NCI-H128 (cell line): ENCODE results near the gene SLC6A3.

Experiments
- DNase-seq: peaks from one replicate; lab custom pipeline; 2025; ENCODE audit not compliant: unreplicated experiment; lab: John Stamatoyannopoulos, UW

SLC6A3 gene

DNA sequence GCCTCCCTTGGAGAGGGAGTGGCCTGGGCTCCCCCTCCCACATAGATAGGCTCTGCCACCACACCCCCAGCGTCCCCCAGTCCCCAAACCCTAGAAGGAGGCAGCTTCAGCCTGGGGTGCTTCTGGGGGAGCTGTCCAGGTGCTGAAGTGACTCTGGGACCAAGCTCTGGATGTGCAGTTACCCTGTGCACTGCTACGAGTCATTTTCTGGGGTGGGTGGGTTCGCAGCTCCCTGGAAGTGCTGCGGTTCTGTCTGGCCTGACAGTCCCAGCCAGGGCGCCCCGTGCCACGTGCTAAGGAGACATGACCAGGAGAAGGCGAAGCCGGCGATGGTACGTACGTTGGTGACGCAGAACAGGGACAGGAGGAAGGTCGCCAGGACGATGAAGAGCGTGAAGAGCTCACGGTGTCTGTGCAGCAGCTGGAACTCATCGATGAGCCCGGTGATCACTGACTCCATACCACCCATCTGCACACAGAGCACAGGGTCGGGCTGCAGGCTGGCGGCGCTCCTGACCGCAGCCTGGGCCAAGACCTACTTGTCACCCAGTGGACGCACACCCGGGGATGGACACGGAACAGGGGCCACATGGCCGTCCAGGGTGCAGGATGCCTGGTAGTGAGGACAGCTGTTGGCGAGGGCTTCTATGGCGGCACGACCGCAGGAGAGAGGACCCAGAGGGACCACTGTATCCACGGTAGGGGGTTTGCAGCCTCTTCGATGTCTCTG lies 35.7 kb downstream of the SLC6A3 start:
- no peak for DNase-seq

DNA sequence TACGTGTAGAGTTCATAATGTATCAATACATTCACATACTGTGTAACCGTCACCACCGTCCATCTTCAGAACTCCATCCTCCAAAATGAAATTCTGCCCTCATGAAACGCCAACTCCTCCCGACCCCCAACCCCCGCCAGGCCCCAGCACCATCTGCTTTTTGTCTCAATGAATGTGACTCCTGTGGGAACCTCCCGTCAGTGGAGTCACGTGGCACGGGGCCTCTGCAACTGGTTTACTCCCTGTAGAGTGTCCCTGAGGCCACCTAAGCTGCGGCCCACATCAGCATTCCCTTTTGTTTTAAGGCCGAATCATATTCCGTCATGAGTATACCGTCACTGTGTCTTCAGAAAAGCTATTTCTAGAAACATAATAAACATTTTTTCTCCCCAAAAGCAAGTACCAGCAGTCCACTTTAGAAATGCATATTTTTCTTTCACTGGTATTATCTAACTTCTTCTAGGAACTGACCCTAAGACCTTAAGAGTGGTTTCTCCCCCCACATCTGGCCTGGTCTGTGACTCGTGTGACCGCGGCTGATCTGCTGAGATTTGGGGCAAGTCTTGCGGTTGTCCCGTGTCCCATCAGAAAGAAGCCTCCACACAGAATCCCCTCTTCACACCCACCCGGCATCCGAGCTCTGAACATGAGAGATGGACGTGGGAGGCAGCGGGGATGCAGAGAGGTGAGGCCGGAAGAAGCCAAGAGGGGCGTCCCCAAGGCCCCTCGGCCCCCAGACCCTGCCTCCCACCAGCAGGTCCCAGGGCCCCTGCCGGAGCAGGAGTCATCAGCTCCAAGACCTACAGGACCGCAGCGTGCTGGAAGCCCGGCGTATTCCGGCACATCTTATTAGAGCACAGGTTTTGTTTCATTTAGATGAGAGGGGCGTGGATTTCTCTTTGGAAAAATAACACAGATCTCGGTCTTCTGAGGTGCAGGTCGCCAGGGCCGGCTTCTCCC lies 38.3 kb downstream of the SLC6A3 start:
- DNase-seq, result no peak

DNA sequence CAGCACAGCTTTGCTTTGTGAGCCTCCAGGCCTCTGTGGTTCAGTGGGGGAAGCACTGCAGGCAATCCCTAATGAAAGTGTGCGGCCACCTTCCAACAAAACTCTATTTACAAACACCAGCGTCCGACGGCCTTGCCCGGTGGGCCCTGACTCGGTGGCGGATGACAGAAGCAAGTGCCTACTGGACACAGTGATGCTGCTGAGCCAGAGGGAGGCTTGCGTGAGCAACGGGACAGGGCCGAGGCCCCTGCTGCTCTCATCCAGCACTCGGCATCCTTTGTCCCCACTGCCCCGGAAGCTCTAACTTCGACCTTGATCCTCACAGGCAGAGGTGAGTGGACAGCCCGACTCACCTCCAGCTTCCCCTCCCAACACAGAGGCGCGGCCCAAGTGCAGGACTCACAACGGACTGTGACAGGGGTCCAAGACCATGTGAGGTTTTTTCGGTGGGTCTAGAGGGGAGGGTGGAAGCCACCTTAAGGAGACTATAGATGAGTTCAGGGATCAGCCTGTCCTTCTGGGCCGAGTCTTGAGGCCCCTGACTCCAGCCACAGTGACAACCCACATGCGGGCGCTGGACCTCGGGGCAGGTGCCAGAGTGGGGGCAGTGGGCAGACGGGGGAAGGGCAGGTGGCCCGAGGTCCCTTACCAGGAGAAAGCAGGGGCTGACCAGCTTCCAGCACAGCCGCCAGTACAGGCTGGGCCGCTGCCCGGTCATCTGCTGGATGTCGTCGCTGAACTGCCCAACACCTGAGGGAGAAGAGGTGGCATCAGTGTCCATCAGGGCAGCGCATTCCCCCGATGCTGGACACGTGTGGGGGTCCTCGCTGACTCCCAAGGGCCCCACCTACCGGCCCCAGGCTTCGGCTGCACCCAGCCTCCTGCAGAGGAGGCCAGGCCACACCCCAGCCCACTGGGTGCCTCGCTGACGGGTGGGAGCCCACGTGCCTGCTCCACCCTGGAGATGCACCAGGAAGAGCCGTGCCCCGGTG lies 39.4 kb downstream of the SLC6A3 start:
- no peak for DNase-seq

DNA sequence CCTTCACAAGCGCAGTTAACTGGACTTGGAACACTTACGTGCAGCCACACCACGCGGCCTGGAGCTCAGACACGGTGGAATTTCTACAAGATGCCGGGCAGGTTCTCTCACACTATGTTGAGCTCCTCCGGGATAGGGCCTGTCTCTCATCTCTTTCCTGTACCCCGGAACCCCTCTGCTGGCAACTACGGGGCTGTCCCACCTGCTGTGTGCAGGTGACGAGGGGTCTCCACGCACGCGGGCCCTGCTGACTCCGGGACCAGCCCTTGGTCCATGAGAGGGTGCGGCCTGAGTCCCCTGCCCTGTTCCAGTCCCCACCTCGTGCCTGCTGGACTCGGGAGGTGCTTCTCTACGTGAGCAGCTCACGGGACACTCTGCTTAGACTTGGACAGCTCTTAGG lies 40.1 kb downstream of the SLC6A3 start:
- no peak for DNase-seq

DNA sequence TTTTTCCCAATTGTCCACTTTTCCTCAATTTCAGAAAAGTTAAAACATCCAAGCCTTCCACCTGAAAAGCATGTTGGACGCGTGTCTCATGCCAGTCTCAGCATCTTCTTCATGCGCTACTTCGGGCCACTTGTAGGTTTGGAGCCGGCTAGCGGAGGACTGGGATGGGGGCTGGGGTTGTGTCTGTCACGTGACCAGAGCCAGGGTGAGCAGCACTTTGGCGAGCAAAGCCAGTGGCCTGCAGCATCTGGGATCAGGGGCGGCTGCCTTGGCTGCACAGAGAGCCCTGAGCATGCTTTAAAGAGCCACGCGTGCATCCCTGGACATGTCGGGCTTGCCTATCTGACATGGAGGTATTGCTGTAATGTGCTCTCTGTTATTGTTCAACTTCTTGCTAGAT lies 41.2 kb downstream of the SLC6A3 start:
- DNase-seq, result no peak

DNA sequence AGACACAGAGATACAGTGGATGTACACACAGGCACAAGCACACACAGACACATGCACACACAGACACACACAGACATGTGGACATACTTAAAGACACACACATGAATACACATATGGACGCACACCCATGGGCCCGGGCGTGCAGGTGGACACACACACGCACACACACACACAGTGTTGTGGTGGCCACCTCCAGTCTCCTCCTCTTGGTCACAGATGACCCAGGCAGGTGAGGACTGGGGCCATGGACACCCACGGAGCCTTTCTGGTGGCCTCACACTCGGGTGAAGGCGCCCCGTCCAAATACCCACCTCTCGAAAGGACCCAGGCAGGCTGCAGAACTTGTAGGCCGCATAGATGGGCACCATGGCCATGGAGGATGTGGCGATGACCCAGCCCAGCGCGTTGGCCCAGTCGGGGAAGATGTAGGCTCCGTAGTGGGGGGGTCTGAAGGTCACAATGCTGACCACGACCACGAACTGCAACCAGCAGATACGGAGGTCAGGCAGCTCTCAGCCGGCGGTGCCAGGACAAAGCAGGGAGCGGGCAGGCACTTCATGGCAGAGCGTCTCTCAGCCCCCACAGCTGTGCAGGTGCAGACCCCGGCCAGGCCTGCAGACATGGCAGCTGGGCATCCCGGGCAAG lies 42.5 kb downstream of the SLC6A3 start:
- no peak for DNase-seq

DNA sequence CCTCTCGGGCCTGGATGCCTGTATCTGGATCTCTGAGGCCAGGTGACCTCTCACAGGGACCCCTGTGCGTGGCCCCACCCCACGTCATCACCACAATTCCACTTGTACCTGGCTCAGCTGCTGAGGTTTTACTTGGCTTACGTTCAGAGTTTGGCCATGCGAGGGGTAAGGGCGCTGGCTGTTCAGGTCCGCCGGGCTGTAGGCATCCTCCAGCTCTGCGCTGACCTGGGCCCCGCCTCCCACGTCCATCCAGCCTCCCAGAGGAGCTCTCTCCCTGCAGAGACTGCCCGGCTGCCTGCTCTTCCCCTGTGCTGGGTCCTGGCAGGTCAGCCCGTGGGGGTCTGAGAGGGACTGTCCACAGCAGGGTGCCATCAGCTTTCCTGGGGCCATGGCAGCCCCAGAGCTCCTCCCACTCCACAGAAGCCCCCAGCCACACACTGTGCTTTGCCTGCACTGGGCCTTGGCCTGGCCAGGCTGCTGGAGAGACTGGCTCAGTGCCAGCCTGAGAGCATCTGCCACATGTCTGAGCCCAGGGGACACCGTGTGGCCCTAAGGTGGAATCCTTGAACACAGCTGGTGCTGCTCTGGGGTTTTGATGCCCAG lies 43.6 kb downstream of the SLC6A3 start:
- no peak for DNase-seq

DNA sequence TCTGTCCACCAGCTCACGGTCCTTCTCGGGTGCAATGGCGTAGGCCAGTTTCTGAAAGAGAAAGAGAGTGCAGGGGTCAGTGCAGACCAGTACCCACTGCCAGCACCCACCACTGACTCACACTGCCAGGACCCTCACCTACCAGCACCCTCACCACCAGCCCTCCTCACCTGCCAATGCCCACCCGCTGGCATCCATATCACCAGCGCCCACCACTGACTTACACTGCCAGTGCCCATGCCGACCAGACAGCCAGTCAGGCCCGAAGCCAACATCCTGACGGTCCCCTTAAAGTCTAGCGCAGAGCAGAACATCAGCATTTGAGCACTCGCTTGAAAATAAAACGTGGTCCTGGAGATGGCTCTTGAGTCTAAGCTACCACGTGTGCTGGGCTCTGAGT lies 44.3 kb downstream of the SLC6A3 start:
- no peak for DNase-seq

DNA sequence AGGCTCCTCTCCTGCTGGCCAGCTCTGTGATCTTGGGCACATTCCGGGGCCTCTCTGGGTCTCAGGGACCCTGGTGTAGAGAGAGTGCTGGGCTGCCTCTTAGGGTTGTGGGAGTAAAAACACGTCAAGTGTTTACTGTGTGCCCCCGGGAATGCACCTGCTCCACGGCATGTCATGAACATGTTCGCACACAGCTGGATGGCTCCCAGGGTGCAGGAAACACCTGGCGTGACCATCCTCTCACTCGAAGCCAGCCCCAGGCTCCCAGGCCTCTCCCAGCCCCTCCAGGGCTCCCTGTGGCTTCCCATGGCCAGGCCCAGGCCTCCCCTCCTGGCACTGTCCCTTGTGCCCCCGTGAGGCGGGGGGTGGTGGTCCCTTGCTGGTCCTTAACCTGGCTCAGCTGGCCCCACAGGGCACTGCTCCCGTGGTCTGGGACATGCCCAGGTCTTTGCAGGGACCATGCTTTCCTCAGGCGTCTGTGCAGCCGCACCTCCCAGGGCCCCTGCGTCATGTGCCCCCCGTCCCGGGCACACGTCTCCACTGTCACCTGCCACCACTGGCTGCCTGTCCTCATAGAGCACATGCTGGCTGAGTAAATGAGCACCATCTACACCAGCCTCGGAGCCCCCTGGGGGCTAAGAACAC lies 44.9 kb downstream of the SLC6A3 start:
- DNase-seq, result no peak

DNA sequence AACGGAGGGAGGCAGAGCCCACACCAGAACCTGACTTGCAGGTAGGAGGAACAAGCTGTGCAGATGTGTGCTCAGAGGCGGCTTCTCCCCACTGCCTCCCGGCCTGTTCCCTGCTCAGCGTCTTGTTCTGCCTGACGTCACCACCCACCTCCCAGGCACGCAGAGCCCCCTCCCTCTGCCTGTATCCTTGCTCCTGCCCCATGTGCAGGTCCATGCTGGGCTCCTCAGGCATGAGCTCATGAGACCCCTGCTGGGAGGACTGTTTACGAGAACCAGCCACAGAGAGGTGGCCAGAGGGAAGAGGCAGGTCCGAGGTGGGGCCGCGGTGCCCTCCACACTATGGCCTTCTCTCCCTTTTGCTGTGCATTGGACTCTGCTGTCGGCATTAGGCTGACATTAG lies 45.5 kb downstream of the SLC6A3 start:
- DNase-seq, result no peak

DNA sequence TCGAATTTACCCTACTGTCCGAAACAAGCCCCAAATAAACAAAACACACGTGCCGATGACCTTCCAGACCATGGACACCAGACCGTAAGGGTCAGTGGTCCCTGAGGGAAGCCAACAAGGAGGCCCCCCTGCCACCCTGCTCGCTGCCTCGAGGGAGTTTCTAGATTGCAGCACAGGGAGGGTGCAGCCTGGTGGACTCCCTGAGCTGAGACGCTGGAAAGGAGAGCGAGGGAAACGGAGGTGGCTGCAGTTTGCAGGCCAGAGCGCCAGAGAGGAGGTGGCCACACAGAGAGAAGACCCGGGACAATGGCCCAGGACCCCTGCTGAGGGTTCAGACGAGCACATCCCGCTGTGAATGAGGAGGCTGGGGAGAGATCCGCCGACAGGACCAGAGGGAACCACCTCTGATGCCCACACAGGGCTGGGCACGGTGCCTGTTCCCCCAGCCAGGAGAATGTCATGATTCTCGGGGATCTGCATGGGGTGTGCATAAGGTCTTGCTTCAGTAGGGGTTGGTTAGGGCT lies 48.9 kb downstream of the SLC6A3 start:
- DNase-seq, result no peak

DNA sequence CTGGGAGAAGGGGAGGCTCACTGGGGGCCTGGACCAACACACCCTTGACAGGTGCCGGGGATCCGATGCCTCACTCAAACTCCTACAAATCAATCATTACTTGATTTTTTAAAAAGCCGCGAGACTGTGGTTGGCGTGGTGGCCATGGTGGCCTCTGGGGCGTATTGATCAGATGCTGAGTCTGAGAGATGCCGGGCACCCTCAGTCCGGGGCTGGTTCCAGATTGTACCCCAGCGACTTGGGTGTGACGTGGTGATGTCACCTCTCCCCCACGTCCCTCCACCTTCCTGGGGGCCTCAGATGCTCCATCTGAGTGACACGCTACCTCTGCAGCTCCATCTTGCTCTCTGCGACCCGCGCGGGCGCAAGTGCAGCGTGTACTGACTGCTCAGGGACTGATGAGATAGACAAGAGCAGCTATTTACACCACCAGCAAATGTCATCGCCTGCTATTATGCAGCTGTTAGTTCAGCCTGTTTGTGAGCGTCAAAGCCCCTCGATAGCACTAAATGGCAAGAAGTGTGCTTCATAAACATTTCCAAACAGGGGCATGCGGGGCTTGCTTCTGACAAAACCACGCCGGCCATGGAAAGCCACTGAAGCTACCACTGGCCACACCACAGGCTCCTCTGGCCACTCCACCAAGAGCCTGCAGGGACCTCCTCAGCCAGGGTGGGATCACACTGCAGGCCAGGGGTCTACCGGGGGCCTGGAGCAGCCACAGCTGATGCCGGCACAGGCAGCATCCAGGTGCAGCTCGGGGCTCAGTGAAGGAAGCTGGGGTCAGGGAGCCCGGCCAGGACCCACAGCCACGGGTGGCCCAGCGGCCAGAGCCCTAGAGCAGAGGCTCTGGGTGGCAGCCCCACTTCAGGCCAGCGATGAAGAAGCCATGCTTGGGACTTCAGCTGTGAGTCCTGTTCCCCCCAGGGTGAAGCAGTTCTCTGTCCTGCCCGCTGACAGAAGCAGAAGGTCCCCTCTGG lies 50.1 kb downstream of the SLC6A3 start:
- DNase-seq, result no peak

DNA sequence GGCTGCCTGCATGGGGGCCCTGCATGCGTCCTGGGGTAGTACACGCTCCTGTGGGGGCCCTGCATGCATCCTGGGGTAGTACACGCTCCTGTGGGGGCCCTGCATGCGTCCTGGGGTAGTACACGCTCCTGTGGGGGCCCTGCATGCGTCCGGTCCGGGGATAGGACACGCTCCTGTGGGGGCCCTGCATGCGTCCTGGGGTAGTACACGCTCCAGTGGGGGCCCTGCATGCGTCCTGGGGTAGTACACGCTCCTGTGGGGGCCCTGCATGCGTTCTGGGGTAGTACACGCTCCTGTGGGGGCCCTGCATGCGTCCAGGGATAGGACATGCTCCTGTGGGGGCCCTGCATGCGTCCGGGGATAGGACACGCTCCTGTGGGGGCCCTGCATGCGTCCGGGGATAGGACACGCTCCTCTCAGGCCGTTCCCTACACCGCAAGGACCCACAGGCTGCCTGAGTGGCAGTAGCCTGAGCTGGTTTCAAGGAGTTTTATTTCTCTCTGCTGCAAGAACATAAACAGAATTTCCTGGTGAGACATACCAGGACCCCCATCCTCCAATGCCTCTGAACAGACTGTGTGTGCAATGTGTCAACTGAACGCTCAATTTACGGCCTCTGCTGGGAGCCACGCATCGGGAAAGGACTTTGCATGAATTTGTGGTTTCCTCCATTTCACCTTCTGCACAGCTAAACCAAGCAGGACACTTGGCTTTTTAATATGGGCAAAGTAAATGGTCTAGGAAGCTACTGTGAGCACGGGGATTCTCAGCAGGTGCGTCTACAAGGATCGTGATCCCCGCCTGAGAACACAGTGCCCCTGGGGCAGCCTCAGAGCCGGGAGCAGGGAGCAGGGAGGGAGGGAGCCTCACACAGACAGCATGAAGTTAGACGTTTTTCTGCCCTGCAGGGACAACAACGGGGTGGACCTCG lies 51.4 kb downstream of the SLC6A3 start:
- DNase-seq, result no peak

DNA sequence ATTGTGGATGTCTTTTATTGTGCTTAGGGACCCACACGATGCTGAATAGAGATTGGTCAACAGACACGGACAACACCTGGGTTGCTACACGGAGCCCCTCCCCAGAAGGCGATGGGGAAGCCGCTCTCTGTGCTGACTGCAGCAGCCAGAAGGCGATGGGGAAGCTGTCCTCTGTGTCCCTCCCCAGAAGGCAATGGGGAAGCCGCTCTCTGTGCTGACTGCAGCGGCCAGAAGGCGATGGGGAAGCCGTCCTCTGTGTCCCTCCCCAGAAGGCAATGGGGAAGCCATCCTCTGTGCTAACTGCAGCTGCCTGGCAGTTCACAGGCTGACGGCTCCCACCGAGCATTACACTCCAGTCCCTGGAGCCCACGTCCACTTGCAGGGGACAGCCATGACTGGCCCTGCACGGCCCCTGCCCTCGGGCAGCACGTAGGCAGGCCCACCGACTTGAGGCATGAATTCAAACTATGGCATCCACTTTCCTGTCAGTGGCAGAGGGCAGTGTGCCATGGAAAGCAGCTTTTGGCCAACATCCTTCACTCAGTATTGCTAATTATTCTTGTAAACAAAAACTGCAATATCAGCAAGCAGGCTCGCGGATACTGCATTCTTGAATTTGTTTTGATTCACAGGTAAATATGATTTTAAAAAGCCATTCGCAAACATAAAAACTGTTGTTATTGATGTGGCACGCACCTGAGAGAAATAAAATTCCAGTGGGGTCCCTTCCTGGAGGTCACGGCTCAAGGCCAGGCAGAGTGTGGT lies 52.3 kb downstream of the SLC6A3 start:
- DNase-seq, result no peak

DNA sequence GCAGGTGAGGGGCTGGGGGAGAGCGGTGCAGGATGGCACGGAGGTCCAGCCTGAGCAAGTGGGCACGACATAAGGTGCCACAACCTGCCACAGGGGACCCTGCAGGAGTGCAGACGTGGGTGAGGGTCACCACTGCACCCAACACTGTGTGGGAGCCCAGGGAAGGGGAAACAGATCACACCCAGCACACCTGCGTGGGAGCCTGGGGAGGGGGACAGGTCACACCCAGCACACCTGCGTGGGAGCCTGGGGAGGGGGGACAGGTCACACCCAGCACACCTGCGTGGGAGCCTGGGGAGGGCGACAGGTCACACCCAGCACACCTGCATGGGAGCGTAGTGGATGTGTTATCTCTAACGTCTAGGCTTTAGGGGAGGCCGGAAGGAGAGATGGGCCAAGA lies 53.0 kb downstream of the SLC6A3 start:
- no peak for DNase-seq

DNA sequence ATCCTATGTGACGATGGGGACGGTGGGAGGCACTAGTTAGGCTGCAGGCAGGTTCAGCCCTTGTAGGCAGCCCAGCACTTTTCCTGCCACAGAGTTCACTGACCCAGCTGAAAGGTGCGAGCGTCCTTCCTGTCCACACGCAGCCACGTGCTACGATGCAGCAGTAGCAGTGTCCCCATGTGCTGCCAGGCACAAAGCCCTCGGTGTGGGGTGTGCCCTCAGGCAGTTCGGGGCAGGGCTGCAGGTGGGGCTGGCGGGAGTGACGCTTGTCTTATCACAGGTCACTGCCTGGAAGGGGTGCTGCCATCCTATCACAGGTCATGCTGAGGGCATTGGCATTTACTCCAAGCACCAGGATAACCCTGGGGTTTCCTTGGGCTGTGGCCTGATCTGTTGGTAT lies 53.5 kb downstream of the SLC6A3 start:
- no peak for DNase-seq
